Panc1 (cell line): Measurements from ENCODE around the gene JMJD1C.

ENCODE experiments used
- POLR2AphosphoS5 ChIP-seq: IDR thresholded peaks from 2 replicates; pipeline ENCODE4 v1.6.1; 2012; ENCODE audit warnings: mild to moderate bottlenecking, low read depth, low read length, moderate library complexity
- TF ChIP-seq, protein P1 (sequence below): fragments of 450-650 bp; IDR thresholded peaks from 2 replicates; pipeline ENCODE4 v1.5.1; 2017; ENCODE audit warnings: mild to moderate bottlenecking

DNA sequence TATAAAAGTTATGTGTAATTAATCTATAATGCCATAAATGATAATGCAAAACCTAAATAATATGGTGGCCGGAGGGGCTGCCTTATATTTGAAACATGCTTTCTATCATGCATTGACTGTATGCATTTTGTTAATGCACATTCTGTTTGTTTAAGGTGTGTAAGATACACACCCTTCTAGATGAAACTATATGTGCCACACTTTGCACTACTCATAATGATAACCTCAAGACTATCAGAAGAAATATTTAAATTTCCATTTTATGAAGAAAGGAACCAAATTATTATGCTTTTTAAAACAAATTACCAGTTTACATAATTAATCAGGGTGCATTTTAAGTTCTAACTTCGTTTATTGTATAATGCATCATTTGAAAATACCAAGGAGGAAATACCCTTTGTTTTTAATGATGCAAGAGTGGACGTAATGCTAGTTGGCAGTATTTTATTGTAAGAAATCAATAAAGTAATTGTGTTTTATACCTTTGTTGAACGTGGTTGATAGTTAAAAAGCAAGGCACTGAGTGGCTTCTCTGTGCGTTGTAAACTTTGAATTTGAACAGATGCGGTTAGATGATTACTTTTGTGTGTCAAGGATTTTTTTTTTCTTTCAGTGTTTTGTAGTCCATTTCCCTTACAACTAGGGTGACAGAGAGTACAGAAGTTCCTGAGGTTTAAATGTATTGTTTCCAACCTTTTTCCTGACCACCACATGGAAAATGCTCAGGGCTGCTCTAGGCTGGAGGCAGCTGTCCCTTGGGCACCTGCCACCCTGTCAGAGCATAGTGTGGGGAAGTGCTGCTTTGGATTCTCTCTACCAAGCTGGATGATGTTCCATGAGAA, 311.0 kb downstream of the JMJD1C start:
- TF ChIP-seq, protein P1, sequence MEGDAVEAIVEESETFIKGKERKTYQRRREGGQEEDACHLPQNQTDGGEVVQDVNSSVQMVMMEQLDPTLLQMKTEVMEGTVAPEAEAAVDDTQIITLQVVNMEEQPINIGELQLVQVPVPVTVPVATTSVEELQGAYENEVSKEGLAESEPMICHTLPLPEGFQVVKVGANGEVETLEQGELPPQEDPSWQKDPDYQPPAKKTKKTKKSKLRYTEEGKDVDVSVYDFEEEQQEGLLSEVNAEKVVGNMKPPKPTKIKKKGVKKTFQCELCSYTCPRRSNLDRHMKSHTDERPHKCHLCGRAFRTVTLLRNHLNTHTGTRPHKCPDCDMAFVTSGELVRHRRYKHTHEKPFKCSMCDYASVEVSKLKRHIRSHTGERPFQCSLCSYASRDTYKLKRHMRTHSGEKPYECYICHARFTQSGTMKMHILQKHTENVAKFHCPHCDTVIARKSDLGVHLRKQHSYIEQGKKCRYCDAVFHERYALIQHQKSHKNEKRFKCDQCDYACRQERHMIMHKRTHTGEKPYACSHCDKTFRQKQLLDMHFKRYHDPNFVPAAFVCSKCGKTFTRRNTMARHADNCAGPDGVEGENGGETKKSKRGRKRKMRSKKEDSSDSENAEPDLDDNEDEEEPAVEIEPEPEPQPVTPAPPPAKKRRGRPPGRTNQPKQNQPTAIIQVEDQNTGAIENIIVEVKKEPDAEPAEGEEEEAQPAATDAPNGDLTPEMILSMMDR: no peak
- TF ChIP-seq POLR2AphosphoS5: no peak
